ENCODE data around the gene BRD1. TPM values are rescaled to one million over a fixed set of nuclear protein-coding genes. Genes with fewer than 3 reads are reported as not detected.

The BRD1 gene
- total RNA-seq, 1 donor from 2014 or later = 40.3 TPM

DNA sequence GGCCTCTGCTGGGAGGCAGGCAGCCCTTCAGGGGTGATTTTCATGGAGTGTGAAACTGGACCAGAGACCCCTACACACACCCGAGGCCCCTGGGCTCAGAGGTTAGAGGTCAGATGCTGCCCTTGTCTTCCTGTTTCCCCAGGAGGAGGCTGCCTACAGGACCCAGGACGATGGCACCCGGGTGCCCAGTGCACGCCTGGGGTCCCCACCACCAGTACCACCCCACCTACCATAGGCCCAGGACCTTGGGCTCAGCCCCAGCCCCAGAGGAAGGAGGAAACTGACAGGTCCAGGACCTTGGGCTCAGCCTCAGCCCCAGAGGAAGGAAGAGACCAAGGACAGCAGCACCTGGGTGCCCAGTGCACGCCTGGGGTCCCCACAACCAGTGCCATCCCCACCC lies 79.2 kb downstream of the BRD1 start:
- H3K4me1 Mint-ChIP-seq (ENCODE audit: unreplicated experiment) = no peaks in the 10 kb centered on the region
- H3K9me3 Mint-ChIP-seq (ENCODE audit: unreplicated experiment) = no peaks in the 10 kb centered on the region
- TF ChIP-seq, protein P1, sequence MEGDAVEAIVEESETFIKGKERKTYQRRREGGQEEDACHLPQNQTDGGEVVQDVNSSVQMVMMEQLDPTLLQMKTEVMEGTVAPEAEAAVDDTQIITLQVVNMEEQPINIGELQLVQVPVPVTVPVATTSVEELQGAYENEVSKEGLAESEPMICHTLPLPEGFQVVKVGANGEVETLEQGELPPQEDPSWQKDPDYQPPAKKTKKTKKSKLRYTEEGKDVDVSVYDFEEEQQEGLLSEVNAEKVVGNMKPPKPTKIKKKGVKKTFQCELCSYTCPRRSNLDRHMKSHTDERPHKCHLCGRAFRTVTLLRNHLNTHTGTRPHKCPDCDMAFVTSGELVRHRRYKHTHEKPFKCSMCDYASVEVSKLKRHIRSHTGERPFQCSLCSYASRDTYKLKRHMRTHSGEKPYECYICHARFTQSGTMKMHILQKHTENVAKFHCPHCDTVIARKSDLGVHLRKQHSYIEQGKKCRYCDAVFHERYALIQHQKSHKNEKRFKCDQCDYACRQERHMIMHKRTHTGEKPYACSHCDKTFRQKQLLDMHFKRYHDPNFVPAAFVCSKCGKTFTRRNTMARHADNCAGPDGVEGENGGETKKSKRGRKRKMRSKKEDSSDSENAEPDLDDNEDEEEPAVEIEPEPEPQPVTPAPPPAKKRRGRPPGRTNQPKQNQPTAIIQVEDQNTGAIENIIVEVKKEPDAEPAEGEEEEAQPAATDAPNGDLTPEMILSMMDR (IDR thresholded peaks at IDR 0.05; ENCODE audit: unreplicated experiment) = no peak
- no peak for DNase-seq (ENCODE audit: low spot score)
- H3K27me3 Mint-ChIP-seq (ENCODE audit: unreplicated experiment) = peaks cover 4% of the 10 kb centered on the region
- H3K36me3 Mint-ChIP-seq (ENCODE audit: low read depth, unreplicated experiment) = no peaks in the 10 kb centered on the region
- no peak overlapping the region for H3K27ac Mint-ChIP-seq (ENCODE audit: unreplicated experiment)
- no peak overlapping the region for H3K4me3 Mint-ChIP-seq (ENCODE audit: unreplicated experiment)

DNA sequence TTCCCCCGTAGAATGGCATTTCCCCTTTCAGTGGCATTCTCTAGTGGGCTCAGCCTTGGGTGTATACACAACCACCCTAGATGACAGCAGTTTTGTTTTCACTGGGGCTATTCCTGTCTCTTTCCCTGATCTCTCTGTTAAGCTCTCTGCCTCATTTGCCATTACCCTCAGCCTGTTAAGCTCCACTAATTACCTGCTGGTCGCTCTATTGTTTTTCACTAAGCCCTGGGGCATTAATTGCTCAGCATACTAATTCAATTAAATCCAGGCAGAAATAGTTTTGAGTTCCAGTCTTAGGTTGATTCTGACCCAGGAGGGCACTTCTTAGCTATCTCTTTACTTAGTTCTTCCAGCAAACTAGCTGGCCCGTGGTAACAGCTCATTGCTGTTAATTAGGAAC lies 80.0 kb downstream of the BRD1 start:
- H3K36me3 Mint-ChIP-seq (ENCODE audit: low read depth, unreplicated experiment) = no peaks in the 10 kb centered on the region
- DNase-seq (ENCODE audit: low spot score) = no peak
- peaks cover 4% of the 10 kb centered on the region for H3K27me3 Mint-ChIP-seq (ENCODE audit: unreplicated experiment)
- no peaks in the 10 kb centered on the region for H3K9me3 Mint-ChIP-seq (ENCODE audit: unreplicated experiment)
- H3K27ac Mint-ChIP-seq (ENCODE audit: unreplicated experiment) = no peak overlapping the region
- H3K4me1 Mint-ChIP-seq (ENCODE audit: unreplicated experiment) = no peaks in the 10 kb centered on the region
- H3K4me3 Mint-ChIP-seq (ENCODE audit: unreplicated experiment) = no peak overlapping the region
- TF ChIP-seq, protein P1 (IDR thresholded peaks at IDR 0.05; ENCODE audit: unreplicated experiment) = no peak

- DNase-seq (ENCODE audit: low spot score) = no peak
- Mint-ChIP-seq H3K27me3 (ENCODE audit: unreplicated experiment) (peaks cover 4% of the 10 kb centered on the region), H3K4me1 (ENCODE audit: unreplicated experiment) (no peaks in the 10 kb centered on the region), H3K36me3 (ENCODE audit: low read depth, unreplicated experiment) (no peaks in the 10 kb centered on the region), H3K9me3 (ENCODE audit: unreplicated experiment) (no peaks in the 10 kb centered on the region), H3K27ac (ENCODE audit: unreplicated experiment) (no peak overlapping the region), H3K4me3 (ENCODE audit: unreplicated experiment) (no peak overlapping the region)
- TF ChIP-seq, protein P1 (IDR thresholded peaks at IDR 0.05; ENCODE audit: unreplicated experiment) = no peak
Measured at GRCh38 chr22:49747130-49747529, 80.5 kb downstream of the BRD1 start.

DNA sequence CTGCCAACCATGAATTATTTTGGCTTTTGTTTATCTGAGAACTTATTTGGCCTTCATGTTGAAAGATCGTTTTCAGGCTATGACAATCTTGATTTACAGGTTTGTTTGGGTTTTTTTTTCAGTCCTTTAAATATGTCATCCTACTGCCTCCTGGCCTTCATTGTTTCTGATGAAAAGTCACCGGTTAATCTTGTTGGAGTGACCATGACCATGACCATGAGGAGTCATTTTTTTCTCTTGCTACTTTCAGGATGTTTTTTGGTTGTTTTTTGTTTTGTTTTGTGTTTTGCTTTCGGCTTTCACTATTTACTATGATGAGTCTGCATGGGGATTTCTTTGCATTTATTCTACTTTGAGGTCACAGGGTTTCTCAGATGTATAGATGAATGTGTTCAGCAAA lies 81.6 kb downstream of the BRD1 start:
- Mint-ChIP-seq H3K36me3 (ENCODE audit: low read depth, unreplicated experiment) (no peaks in the 10 kb centered on the region), H3K9me3 (ENCODE audit: unreplicated experiment) (no peaks in the 10 kb centered on the region)

DNA sequence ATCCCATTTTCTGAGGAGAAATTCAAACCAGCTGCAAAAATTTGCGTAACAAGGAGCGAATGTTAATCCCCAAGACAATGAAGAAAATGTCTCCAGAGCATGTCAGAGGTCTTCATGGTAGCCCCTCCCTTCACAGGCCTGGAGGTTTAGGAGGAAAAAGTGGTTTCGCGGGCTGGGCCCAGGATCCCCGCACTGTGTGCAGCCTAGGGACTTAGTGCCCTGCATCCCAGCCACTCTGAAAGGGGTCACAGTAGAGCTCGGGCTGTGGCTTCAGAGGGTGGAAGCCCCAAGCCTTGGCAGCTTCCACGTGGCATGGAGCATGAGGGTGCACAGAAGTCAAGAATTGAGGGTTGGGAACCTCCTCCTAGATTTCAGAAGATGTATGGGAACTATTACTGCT lies 87.4 kb downstream of the BRD1 start:
- DNase-seq (ENCODE audit: low spot score) = no peak
- Mint-ChIP-seq H3K9me3 (ENCODE audit: unreplicated experiment) (peaks cover 15% of the 10 kb centered on the region), H3K4me3 (ENCODE audit: unreplicated experiment) (no peak overlapping the region), H3K27ac (ENCODE audit: unreplicated experiment) (no peak overlapping the region), H3K27me3 (ENCODE audit: unreplicated experiment) (peaks cover 2% of the 10 kb centered on the region), H3K4me1 (ENCODE audit: unreplicated experiment) (no peaks in the 10 kb centered on the region), H3K36me3 (ENCODE audit: low read depth, unreplicated experiment) (peaks cover 5% of the 10 kb centered on the region)
- TF ChIP-seq, protein P1 (IDR thresholded peaks at IDR 0.05; ENCODE audit: unreplicated experiment) = no peak

More for the DNA sequence above, 81.6 kb downstream of the BRD1 start:
- no peak overlapping the region for H3K27ac Mint-ChIP-seq (ENCODE audit: unreplicated experiment)
- no peak overlapping the region for H3K4me3 Mint-ChIP-seq (ENCODE audit: unreplicated experiment)
- no peak for DNase-seq (ENCODE audit: low spot score)
- H3K4me1 Mint-ChIP-seq (ENCODE audit: unreplicated experiment) = no peaks in the 10 kb centered on the region
- peaks cover under 1% of the 10 kb centered on the region for H3K27me3 Mint-ChIP-seq (ENCODE audit: unreplicated experiment)
- TF ChIP-seq, protein P1 (IDR thresholded peaks at IDR 0.05; ENCODE audit: unreplicated experiment) = no peak

Data from endothelial cell (in vitro differentiated cells).